ENCODE measurements around the gene FRYL. TPM values are rescaled to one million over a fixed set of nuclear protein-coding genes. Genes with fewer than 3 reads are reported as not detected.
"Not testable (repeated sequence)": the region's sequence is repeated elsewhere in the genome, so short reads cannot be mapped to it uniquely, and the experiment has no call there.

The FRYL gene
- total RNA-seq, 1 donor from 2014 or later = 31.8 TPM

DNA sequence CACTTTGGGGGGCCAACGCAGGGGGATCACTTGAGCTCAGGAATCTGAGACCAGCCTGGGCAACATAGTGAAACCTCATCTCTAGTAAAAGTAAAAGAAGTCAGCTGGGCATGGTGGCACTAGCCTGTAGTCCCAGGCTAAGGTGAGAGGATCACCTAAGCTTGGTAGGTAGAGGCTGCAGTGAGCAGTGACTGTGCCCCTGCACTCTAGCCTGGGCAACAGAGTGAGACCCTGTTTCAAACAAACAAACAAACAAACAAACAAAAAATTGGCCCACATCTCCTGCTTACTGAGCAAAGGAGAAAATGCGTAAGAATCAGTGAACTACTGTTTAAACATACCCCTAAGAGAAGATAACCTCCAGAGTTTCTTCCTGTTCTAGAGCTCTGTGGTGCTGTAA is 85.3 kb downstream of the FRYL start:
- ATAC-seq = no peak

DNA sequence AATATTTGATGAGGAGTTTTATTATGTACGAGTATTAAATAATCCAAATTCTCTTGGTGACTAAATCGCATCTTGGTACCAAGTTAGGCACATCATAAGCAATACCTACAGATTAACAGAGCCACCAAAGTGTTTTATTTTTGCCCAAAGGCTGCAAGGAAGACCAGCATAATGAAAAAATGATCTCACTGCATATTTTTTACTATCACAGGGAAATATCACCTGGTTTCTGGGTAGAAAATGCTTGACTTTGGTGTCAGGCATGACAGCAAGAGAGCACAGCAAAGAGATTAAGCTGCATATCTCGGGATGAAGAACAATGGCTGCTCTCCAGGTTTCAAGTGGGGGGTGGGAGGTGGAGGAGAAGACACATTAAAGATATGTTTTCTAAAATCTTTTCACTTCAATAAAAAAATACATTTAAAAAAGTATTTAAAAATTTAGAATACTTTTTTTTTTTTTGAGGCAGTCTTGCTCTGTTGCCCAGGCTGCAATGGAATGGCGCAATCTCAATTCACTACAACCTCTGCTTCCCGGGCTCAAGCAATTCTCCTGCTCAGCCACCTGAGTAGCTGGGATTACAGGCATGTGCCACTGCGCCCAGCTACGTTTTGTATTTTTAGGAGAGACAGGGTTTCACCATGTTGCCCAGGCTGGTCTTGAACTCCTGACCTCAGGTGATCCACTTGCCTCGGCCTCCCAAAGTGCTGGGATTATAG is 86.1 kb downstream of the FRYL start:
- ATAC-seq = no peak

GRCh38 chr4:48692897-48693296 is 87.2 kb downstream of the FRYL start:
- ATAC-seq = no peak

DNA sequence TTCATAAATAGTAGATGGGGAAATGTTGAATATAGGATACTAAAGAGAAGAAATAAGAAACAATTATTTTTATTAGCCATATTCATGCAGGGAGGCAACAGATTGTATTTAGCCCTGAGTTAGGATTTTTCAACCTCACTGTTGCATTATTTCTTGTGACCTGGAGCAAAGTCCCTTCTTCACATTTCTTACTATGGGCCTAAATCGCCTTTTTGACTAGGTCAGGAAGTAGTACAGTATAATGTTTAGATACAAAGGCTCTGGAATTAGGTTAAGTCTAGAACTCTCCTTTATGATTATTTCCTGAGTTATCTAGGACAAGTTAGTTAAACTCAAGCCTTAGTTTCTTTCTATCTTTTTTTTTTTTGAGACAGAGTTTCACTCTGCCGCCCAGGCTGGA is 88.0 kb downstream of the FRYL start:
- ATAC-seq = no peak

- no peak for ATAC-seq
Measured at GRCh38 chr4:48688953-48689352, 91.1 kb downstream of the FRYL start.

- ATAC-seq = no peak
Measured at GRCh38 chr4:48687313-48688051, 92.6 kb downstream of the FRYL start.

DNA sequence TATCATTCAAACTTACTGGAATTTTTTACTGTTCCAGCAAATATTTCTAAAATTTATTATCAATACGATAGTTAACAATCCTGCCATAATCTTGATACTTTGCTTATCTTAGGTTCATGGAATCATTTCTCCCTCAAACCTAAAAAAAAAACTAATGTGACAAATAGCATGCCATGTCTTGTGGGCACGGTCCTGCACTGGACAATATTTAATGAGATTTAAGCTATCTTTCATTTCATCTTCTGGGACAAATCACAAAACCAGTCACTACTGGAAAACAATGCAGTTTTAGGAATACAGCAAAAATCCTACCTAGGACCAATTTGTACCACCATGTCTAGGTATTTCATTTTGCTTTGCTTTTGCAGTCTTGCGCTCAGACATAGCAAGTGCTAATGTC is 93.7 kb downstream of the FRYL start:
- no peak for ATAC-seq

- ATAC-seq = no peak
Measured at GRCh38 chr4:48683784-48684666, 96.1 kb downstream of the FRYL start.

DNA sequence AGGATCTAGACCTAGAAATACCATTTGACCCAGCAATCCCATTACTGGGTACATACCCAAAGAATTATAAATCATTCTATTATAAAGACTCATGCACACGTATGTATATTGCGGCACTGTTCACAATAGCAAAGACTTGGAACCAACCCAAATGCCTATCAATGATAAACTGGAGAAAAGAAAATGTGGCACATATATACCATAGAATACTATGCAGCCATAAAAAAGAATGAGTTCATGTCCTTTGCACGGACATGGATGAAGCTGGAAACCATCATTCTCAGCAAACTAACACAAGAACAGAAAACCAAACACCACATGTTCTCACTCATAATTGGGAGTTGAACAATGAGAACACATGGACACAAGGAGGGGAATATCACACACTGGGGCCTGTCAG is 97.2 kb downstream of the FRYL start:
- not testable (repeated sequence) for ATAC-seq

- peak; percentile 75 for ATAC-seq
Measured at GRCh38 chr4:48681856-48682255, 98.2 kb downstream of the FRYL start.

DNA sequence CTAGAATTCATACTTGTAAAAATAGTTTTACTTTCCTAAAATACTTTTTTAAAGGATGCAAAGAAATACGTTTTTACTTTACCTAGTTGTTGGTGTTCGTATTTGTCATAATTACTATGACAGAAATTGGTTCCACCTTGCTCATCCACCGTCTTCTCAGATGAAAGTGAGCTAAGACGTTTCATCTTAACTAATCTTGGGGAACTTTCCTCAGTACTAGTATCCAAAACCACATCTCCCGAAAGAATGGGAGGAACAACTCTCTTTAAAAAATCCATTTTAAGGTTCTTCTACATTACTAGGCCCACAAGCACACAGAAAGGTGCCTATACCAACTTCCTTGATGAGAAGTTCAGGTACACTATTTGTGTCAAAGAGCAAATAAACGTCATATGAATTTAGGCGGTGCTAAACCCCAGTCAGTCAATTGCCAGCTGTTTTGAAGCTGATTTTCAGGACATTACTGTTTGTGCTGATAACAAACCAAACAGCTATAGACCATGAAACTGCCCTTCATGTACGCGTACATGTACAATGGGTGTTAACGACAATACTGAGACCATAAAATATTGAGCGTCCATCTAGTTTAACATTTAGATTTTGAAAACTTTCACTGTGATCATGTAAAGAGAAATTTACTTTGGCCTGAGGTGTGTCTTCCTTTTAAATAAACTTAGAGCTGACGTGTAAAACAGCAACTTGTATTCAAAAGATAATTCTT is 99.1 kb downstream of the FRYL start:
- no peak for ATAC-seq

GRCh38 chr4:48673537-48673936 is 106.5 kb downstream of the FRYL start:
- no peak for ATAC-seq

- ATAC-seq = no peak
Measured at GRCh38 chr4:48670587-48670986, 109.5 kb downstream of the FRYL start.

GRCh38 chr4:48669086-48669485 is 111.0 kb downstream of the FRYL start:
- peak; percentile 42 for ATAC-seq

DNA sequence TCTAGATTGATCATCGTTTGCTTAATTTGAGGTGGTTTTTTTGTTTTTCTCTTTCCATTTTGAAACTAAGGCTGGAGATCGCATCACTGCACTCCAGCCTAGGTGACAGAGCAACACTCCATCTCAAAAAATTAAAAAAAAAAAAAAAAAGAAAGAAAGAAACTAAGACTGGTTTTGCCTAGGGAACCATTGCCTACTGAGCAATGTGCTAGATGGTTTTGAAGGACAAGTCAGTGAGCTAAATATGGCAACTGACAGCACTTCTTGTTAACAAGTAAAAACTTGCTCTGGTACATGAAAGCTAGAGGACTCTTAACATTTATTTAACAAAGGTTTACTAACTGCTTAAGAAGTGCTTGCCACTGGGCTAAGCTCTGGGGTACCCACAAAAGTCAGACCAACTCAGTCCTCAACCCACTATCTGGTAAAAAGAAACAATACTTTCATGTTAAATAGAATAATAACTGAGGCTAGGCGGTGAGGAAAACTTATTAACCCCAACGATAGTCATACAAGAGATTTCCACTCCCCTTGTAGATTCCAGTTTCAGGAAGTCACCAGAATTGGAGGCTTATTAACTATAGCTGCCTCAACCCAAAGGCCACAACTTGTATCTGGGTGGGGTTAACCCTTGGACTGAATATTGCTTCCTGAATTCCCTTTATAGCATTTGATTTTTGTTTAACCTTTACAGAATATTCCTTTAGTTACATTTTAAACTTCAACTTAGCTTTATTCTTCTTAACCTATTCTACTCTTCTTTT is 111.6 kb downstream of the FRYL start:
- ATAC-seq = peak; percentile 74

DNA sequence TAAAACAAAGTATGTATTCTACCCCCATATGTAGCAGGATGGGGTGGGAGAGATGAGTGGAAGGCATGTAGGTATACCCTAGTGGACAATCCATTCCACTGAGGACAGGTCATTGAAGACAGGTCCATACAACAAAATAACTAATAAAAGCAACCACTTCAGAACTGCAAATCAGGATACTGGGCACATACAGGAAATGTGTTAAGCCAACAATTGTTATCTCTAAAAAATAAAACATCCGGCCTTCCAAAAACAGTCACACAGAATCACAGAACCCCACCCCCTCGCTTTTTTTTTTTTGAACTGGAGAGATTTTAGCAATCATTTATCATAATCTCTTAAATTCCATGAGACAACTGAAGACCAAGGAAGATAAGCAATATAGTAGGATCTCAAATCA is 112.9 kb downstream of the FRYL start:
- no peak for ATAC-seq

- ATAC-seq = no peak
Measured at GRCh38 chr4:48665555-48666186, 114.4 kb downstream of the FRYL start.

GRCh38 chr4:48664938-48665337 is 115.1 kb downstream of the FRYL start:
- peak; percentile 66 for ATAC-seq

- no peak for ATAC-seq
Measured at GRCh38 chr4:48661391-48661790, 118.7 kb downstream of the FRYL start.

- ATAC-seq = no peak
Measured at GRCh38 chr4:48660347-48660746, 119.7 kb downstream of the FRYL start.

DNA sequence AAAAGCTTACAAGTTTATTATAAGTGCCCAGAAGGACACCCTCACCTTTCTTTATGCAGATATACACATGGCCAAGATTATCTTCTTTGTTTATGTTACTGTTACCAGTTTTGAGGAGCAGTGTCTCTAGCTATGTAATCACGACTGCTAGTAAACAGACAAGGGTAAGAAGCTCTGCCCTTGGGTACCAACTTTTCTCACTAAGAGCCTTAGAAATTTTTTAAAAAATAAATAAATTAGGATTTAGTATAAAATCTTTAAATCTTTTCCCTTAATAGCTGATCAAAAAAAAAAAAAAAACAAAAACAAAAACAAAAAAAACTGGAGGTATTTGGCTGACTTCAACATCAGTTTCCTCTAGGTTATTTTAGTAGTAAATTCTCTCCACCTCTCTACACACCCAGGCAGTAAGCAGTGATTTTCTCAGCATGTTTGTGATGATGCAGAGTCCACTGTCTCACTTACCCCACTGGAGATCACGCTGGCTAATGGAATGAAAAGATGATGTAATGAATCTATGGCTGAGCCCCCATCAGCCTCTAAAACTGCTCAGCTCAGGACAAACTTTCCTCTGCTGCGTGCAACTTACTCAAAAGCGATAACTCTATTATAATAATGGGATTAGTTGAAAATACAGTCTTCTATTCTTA is 125.9 kb downstream of the FRYL start:
- no peak for ATAC-seq

All from esophagus mucosa (tissue), 1 donor.